ENCODE results near the gene TBXA2R.
A peak's percentile ranks its signal among the peaks of the same experiment; 100 is the strongest.
"Not testable (repeated sequence)": the region's sequence is repeated elsewhere in the genome, so short reads cannot be mapped to it uniquely, and the experiment has no call there.

The TBXA2R gene

DNA sequence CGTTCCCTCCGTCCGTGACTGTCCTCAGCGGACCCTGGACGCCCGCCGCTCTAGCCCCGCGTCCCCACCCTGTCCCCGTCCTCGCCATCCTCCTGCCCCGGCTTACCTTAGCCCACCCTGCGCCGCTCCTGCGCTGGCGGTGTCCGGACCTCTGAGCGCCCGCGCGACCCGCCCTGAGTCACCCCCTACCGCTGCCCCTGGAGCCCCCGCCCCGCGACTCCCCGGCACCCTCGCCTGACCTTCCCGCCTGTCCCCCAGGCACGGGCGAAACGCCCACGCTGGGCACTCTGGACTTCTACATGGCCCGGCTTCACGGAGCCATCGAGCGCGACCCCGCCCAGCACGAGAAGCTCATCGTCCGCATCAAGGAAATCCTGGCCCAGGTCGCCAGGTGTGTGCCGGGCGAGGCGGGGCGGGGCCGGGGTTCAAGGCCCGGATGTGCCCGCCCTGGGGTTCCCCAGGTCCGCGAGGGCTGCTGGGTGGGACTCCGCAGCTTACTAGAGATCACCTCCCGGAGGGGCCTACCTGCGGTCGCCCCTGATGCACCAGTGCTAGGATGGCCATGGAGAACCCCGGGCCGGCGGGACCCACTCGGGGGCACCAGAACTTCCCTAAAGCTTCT, 28.8 kb downstream of the TBXA2R start:
- no peak for DNase-seq (ENCODE audit: low spot score)

DNA sequence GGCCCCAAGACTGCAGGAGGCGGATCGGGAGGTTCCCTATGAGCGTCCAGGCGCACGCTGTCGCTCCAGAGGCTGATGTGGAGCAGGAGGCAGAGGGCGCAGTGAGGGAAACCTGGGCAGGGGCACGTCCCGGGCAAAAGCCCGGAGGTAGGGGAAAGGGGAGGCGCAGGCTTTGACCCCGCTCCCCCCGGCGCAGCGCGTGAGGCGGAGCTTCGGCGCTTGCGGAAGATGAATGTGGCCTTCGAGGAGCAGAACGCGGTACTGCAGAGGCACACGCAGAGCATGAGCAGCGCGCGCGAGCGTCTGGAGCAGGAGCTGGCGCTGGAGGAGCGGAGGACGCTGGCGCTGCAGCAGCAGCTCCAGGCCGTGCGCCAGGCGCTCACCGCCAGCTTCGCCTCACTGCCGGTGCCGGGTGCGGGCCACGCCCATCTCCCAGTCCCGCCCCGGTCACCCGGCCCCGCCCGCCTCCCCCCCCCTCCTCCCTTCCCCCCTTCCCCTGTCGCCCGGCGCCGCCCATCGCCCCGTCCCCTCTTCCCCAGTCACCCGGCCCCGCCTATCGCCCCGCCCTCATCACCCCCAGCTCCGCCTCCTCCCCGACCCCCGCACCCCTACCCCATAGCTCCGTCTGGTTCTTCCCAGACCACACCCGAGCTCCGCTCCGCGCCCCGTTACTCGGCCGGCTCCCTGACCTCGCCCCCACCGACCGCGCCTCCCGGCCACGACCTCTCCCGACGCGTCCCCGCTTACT, 29.8 kb downstream of the TBXA2R start:
- DNase-seq (ENCODE audit: low spot score), result no peak

DNA sequence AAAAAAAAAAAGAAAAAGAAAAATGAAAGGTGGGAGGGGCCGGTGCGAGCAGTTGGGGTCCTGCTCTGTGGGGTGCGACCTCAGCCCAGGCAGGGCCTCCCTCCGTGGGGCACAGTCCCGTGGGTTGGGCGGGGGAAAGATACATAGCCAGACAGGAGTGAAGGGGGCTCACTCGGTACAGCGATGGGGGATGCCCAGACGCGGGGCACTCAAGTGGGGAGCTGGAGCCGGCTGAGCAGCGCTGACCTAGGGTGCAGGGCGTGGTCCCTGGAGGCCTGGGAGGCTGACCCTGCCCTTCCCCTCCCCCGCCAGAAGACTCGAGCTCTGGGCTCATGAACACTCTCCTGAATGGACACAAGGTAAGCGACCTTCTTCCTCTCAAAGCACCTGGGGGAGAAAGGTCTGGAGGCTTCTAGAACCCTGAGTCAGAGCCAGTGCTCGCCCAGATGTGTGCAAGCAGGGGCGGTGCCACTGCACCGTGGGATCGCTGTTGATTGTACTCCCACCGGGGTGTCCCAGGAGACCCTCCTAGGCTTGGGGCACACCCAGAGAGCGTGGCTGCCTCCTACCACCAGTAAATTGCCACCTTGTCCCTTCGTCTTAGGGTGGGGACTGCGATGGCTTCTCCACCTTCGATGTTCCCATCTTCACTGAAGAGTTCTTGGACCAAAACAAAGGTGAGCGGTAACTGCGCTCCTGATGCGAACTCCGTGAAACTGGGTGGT, 30.6 kb downstream of the TBXA2R start:
- DNase-seq (ENCODE audit: low spot score), result no peak

DNA sequence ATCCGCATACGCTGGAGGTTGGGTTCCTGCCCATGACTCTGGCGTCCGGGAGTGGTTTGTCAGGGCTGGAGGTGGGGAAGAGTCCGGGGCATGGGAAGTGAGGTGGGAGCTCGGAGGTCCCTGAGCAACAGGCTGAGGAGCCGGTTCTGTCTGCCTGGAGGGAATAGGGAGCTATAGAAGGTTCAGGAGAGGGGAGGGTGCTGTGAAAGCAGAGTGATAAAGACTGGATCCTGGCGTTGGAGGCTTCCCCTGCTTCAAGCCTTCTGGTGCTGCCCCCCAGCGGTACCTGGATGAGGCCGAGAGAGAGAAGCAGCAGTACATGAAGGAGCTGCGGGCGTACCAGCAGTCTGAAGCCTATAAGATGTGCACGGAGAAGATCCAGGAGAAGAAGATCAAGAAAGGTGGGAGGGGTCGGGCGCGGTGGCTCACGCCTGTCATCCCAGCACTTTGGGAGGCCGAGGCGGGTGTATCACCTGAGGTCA, 31.4 kb downstream of the TBXA2R start:
- DNase-seq (ENCODE audit: low spot score), result no peak

DNA sequence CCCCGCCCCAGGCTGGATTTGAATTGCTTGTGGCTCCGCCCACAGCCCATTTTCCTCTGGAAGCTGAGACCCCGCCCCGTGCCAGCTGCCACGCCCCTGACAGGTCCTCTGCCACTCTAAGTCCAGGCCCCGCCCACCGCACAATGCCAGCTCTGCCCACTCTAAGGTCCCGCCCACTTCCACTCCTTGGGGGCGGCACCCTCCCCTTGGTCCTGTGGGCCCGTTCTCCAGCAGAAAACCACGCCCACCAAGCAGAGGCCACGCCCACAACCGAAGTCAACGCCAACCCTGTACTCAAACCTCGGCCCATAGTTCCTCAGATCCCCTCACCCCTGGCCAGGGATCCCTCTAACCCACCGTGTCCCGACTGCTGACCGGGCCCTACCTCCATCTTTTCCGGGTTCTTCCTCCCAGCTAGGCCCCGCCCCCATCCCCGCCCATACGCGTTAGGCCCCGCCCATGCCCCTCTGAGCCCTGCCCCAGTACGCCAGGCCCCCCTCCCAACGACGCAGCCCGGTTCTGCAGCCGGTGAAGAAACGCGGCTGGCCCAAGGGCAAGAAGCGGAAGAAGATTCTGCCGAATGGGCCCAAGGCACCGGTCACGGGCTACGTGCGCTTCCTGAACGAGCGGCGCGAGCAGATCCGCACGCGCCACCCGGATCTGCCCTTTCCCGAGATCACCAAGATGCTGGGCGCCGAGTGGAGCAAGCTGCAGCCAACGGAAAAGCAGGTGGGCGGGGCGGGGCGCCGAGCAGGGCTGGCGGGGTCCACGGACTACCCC, 32.6 kb downstream of the TBXA2R start:
- DNase-seq (ENCODE audit: low spot score), result peak; percentile 98

DNA sequence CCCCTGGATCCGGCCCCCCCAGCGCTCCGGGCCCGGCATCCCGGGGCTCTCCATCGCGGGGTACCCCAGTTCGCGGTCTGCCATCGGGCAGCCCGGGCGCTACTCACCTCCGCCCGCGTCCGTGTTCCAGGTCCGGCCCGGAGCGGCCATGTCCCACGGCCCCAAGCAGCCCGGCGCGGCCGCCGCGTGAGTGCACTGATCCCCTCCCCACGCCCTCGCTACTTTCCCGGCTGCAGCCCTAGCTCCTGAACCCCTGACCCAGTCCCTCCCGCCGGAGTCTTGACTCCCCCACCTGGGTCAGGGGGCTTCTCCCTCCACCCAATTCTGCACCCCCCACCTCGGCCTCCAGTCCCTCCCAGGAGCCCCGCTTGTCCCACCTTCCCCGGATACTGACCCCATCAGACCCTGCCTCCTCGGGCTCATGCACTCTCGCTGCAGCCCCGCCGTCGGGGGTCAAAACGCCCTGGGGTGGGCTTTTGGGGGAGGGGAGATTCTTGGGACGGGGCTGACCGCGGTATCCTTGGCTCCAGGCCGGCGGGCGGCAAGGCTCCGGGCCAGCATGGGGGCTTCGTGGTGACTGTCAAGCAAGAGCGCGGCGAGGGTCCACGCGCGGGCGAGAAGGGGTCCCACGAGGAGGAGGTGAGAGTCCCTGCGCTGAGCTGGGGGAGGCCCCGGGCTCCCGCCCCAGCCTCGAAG, 33.4 kb downstream of the TBXA2R start:
- DNase-seq (ENCODE audit: low spot score), result peak; percentile 34

DNA sequence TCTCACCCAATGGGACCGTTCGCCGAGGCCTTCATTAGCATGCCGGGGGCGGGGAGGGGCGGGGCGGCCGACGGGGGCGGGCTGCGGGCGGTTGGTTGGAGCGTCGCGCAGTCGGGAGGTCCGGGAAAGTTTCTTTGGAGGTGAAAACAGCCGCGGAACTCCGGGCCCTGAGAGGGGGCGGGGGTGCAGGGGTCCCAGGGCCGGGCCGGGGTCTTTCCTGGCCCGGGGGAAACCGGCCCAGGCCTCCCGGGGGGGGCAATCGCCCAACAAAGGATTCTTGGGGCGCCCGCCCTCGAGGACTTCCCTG, 33.9 kb downstream of the TBXA2R start, which contains the start of gene HMG20B:
Gene HMG20B, plus strand, starts transcription at position 90 of the 307 bp plus-strand sequence. CDS start 366 bp downstream, outside the sequence.
- DNase-seq (ENCODE audit: low spot score), result no peak

DNA sequence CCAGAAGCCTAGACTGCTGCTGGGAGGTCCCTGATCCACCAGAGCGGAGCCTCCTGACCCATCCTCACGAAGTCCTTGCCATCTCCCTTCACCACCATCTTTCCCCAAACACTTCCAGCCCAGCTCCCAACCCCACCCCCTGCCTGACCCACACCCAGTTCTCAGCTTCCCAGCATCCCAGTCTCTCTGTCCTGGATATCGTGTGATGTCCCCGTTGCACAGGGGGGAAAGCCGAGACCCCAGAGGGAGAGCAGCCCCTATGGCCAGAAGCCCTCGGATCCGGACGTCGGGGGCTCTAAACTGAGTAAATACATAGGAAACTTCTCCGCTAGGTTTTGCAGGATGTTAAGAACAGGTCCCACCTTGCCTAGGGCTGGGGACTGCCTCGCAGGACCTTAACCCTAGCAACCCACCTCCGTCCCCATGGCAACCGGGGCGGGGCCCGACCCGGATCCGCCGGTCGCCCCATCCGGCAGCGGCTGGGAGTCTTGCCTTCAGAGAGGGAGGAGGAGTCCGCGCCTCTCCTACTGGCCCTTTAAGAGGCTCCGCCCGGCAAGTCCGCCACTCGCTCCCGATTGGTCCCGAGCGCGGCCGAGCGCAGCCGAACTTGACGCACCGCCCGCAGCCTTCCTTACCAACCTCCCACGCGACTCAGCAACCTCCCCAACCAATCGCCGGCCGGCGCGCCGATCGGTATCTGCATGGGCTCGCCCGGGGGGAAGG, 34.4 kb downstream of the TBXA2R start:
- peak; percentile 99 for DNase-seq (ENCODE audit: low spot score)

DNA sequence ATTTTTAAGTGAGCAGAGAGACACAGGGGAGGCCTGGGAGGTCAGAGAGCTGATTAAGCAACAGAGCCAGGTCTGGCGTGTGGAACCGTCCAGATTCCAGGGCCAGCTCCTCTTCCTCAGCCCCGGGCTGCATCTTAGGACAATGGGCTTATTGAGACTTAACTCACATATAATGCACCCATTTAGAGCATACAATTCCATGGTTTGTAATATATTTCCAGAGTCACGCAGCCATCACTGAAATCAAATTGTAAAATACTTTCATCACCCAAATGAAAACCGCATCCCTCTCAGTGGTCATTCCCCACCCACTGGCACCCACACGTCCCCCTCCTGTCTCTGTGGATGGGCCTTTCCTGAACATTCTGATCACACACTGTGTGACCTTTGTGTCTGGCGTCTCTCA, 36.1 kb downstream of the TBXA2R start:
- no peak for DNase-seq (ENCODE audit: low spot score)

DNA sequence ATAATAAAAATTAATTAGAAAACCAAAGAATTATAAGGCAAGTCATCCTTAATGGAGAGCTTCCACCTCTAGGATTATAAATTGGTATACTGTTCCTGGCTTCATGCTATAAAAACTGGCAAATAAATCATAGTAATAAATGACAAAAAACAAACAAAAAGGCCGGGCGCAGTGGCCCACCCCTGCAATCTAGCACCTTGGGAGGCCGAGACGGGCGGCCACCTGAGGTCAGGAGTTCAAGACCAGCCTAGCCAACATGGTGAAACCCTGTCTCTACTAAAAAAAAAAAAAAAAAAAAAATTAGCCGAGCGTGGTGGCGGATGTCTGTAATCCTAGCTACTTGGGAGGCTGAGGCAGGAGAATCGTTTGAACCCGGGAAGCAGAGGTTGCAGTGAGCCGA, 36.6 kb downstream of the TBXA2R start:
- not testable (repeated sequence) for DNase-seq (ENCODE audit: low spot score)

DNA sequence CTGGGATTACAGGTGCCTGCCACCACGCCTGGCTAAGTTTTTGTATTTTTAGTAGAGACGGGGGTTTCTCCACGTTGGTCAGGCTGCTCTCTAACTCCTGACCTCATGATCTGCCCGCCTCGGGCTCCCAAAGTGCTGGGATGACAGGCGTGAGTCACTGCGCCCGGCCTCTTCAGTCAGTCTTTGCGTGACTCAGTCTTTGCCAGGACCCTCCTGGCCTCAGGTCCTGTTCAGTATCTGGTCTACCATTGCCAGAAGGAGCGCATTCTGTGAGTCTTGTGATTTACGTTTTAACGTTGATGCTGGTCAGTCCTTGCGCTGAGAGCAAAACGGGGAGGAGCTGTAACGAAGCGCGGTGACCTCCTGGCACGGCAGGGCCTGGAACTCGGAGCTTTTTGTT, 41.5 kb downstream of the TBXA2R start:
- DNase-seq (ENCODE audit: low spot score), result peak; percentile 33

DNA sequence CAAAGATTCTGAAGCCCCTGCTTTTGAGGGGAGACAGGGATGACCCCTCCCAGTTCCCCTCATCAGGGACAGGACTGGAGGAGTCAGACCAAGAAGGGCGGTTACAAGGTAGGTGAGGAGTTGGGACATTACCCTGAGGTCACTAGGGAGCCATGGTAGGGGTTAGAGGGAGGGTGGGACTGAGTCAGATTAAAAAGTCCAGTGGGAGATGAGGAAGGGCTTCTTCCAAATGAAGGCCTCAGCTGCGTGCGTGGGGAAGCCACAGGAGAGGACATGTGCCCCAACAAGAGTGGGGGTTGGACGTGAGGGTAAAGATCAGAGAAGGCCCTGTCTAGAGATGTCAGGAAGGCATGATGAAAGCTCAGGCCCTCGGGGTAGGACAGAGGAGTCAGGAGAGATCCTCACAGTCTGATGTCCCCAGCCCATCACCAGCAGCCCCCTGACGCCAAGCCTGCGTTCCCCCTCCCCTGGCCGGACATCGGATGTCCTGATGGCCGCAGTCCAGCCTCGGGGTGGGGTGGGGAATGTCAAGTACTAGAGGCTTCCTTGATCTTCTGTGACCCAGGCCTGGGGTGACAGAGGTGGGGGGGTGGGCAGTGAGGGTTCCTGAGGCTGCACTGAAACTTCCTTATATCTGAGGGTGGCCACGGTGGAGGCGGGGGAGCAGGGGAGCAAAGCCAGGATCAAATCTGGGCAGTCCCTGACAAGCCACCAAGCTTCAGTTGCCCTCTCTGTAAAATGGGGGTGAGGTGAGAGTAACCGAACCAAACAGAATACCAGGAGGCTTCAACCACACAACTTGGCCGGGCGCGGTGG, 42.8 kb downstream of the TBXA2R start:
- DNase-seq (ENCODE audit: low spot score), result no peak

DNA sequence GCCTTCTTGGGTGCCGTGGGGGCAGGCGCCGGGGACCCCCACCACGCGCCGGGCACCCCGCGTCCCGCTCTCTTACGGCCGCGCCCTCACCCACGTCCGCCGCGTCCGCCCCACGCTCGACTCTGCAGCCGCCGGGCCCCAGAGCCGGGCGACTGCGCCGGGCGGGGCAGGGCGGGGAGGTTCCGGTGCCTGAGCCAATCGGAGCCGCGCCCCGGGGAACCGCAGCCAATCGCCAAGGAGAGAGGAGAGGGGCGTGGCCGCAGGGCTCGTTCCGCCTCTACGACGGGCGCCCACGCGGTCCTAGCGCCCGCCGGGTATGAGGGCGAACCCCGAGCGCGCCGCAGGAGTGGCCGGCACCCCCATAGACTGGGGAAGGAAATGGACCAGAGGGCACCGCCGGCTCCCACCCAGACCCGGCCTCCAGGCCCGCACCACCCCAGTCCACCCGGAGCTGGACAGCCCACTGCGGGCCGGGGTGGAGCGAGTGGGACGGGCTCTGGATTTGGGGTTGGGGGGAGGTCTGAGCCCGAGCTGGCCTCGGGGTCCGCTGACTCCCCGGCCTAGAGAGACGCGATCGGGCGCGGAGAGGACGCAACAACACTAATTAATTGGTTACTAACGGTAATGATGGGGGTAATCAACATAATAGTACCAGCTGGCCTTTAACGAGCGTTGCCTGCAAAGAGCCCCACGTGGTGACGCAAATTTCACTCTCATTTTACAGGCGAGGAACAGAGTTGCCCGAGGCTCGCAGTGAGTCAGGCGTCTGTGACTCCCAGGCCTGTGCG, 49.0 kb downstream of the TBXA2R start, which contains the start of gene MFSD12:
Gene MFSD12, minus strand, starts transcription at position 126 of the 788 bp plus-strand sequence. CDS start 183 bp downstream, outside the sequence.
- DNase-seq (ENCODE audit: low spot score), result peak; percentile 95

DNA sequence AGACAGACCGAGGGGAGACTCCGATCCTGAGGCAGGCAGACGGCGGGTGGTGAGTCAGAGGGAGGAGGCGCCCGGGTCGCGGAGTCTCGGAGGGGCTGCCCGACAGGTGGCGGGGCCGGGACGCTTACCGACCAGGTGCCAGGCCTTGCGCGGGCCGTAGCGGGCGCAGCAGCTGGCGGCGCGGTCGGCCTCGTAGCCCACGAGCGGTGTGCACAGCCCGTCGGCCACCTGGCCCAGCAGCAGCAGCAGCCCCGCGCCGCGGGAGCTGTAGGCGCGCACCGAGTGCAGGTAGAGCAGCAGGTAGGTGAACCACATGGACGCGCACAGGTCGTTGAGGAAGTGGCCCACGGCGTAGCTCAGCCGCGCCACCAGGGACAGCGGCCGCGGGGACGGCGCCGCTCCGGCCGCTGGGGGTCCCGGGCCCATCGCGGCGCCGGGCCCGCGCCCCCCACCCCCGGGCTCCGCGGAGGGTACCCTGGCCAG, 49.7 kb downstream of the TBXA2R start:
- peak; percentile 54 for DNase-seq (ENCODE audit: low spot score)

DNA sequence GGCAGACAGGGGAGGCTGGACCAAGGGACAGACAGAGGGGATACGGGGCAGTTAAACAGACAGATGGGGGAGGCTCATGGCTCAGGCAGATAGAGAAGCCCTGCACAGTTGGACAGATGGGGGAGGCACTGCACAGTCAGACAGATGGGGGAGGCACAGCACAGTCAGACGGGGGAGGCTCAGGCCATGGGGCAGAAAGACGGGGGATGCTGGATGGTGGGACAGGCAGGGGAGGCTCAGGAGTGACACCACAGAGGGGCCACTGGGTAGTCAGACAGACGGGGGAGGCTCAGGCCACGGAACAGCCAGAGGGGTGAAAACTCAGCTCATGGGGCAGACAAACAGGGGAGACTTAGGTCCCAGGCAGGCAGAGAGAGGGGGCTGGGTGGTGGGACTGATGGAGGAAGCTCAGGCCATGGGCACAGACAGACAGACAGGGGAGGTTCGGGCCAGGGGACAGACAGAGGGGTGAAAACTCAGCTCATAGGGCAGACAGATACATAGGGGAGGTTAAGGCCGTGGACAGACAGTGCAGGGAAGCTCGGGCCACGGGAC, 50.2 kb downstream of the TBXA2R start:
- DNase-seq (ENCODE audit: low spot score), result no peak

DNA sequence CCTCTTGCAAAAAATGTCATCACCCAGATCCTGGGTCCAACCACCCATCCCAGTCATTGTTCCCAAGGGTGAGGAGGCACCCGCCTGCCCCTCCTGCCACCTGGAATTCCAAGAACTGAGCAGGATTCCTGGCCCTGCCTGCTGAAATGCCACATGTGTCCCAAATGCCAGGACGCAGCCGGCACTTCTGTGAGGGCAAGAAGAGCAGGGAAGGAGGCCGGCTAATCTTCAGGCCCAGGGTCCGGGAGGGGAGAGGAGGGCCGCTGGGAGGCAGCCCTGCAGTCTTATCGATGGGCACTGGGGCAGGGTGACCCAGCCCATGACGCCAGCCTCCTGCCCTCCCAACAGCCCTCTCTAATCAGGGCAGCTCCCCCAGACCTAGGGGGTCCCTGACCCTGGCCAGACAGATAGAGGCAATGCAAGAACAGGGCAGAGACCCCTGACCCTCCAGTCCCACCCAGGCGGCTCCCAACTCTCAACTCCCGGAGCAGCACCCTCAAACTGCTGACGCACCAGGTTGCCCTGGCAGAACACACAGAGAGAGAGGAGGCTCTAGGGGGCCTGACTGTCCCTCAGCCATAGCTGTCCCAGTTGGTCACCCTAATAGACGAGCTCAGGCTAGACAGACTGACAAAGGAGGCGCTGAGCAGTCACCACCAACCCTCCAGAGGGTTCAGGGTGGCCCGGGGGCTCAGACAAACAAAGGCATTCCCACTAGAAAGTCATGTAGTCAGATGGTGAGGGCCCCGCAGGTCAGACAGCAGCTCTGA, 50.8 kb downstream of the TBXA2R start:
- DNase-seq (ENCODE audit: low spot score), result no peak

DNA sequence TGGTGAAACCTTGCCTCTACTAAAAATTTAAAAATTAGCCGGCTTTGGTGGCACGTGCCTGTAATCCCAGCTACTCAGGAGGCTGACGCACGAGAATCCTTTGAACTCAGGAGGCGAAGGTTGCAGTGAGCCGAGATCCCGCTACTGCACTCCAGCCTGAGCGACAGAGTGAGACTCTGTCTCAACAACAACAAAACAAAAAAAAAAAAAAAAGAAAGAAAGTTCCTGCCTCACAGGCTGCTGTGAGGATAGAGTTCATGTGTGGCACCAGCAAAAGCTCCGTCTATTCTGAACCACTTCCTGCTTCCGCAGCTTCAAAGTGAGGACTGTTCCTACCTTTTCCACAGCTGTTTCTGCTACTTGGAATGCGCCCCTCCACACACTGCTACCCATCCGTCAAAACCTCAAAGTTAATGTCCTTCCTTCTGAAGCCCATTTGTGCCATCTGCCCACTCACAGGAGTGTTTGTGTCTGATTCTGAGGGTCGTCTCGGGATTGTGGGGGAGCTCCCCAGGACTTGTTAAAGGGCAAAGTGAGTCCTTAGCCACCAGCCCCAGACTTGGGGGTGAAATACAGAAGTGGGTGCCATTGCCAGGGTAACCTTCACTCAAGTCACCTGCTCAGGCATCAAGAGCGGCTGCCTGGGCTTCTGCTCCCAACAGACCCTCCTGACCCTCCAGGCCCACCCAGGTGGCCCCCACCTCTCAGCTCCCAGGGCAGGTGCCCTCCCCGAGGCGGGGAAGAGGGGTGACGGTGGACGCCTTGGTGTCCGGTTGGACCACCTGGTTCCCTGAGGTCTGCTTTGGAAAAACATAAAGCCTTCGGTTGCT, 52.2 kb downstream of the TBXA2R start:
- no peak for DNase-seq (ENCODE audit: low spot score)

All from RKO (cell line).